WTC11 (cell line): Measurements from ENCODE around the gene UMOD. TPM values are rescaled to one million over a fixed set of nuclear protein-coding genes. Genes with fewer than 3 reads are reported as not detected.

Experiments
- ATAC-seq: fragments of 200-7000 bp; cut with Tn5 transposase; 2 replicates; pipeline ENCODE4 v1.10.0; 2021; ENCODE audit warnings: mild to moderate bottlenecking, moderate library complexity
- Bru-seq: library from RNA; stranded (reverse); fragments of 400-500 nt; gene quantifications from one replicate; lab custom pipeline; 2021; lab: Mats Ljungman, UMichigan
- CTCF ChIA-PET: fragments of 300-600 bp; sonication (Branson Sonifier 250); formaldehyde crosslinking; loops from one replicate; lab custom pipeline; 2021; ENCODE audit warnings: antibody characterized with exemption; lab: Charles Lee
- POLR2A ChIA-PET: fragments of 350-600 bp; sonication (Branson Sonifier 250); formaldehyde crosslinking; loops from one replicate; lab custom pipeline; 2021; ENCODE audit warnings: antibody characterized with exemption; lab: Charles Lee
- DNase-seq: peaks from one replicate; pipeline ENCODE4 v3.0.0; 2021; ENCODE audit warnings: low spot score
- H3K27ac Mint-ChIP-seq: 2 replicates; pipeline ENCODE4 v1.8.0; 2021; ENCODE audit warnings: mixed read lengths
- H3K27me3 Mint-ChIP-seq: 2 replicates; pipeline ENCODE4 v1.8.0; 2021; ENCODE audit warnings: low read depth, mild to moderate bottlenecking, moderate library complexity, mixed read lengths
- H3K36me3 Mint-ChIP-seq: 2 replicates; pipeline ENCODE4 v1.8.0; 2021; ENCODE audit warnings: mixed read lengths
- H3K4me1 Mint-ChIP-seq: 2 replicates; pipeline ENCODE4 v1.8.0; 2022; ENCODE audit warnings: mixed read lengths
- H3K4me3 Mint-ChIP-seq: 2 replicates; pipeline ENCODE4 v1.8.0; 2021; ENCODE audit warnings: mild to moderate bottlenecking, moderate library complexity, mixed read lengths
- H3K9me3 Mint-ChIP-seq: 2 replicates; pipeline ENCODE4 v1.8.0; 2021; ENCODE audit warnings: mixed read lengths
- AR ChIP-seq: fragments of 250-450 bp; sonication (Bioruptor Pico); IDR thresholded peaks from 2 replicates; pipeline ENCODE4 v1.9.0; 2021; ENCODE audit warnings: mild to moderate bottlenecking
- CTCF ChIP-seq: fragments of 200-600 bp; IDR thresholded peaks from 2 replicates; pipeline ENCODE4 v1.8.0; 2022; ENCODE audit warnings: antibody characterized with exemption
- E2F1 ChIP-seq: sonication (generic); formaldehyde crosslinking; IDR thresholded peaks from 2 replicates; pipeline ENCODE4 v1.8.0; 2022; ENCODE audit warnings: mild to moderate bottlenecking, missing genetic modification reagents
- E2F4 ChIP-seq: sonication (generic); formaldehyde crosslinking; IDR thresholded peaks from 2 replicates; pipeline ENCODE4 v1.8.1; 2022; ENCODE audit warnings: low read depth, mild to moderate bottlenecking, moderate library complexity, missing genetic modification reagents, borderline replicate concordance
- EMX1 ChIP-seq: fragments of 250-450 bp; sonication (Bioruptor Pico); IDR thresholded peaks from 2 replicates; pipeline ENCODE4 v1.8.0; 2021; ENCODE audit warnings: mild to moderate bottlenecking
- ERG ChIP-seq: fragments of 250-450 bp; sonication (Bioruptor Pico); IDR thresholded peaks from 2 replicates; pipeline ENCODE4 v1.8.0; 2021; ENCODE audit warnings: mild to moderate bottlenecking
- ETV6 ChIP-seq: sonication (generic); formaldehyde crosslinking; IDR thresholded peaks from 2 replicates; pipeline ENCODE4 v1.8.1; 2022; ENCODE audit warnings: mild to moderate bottlenecking, missing genetic modification reagents
- FOXJ3 ChIP-seq: sonication (generic); formaldehyde crosslinking; IDR thresholded peaks from 2 replicates; pipeline ENCODE4 v1.9.0; 2021; ENCODE audit warnings: missing genetic modification reagents, mild to moderate bottlenecking, borderline replicate concordance
- GTF2I ChIP-seq: fragments of 250-450 bp; sonication (Bioruptor Pico); conservative IDR thresholded peaks from 2 replicates; pipeline ENCODE4 v1.4.0; 2021; ENCODE audit warnings: mild to moderate bottlenecking
- HMGA2 ChIP-seq: fragments of 250-450 bp; sonication (Bioruptor Pico); IDR thresholded peaks from 2 replicates; pipeline ENCODE4 v1.4.0; 2021; ENCODE audit warnings: mild to moderate bottlenecking, moderate library complexity
- HMGXB4 ChIP-seq: sonication (generic); formaldehyde crosslinking; IDR thresholded peaks from 2 replicates; pipeline ENCODE4 v1.8.1; 2023; ENCODE audit warnings: mild to moderate bottlenecking, moderate library complexity, missing genetic modification reagents
- IRF1 ChIP-seq: sonication (generic); formaldehyde crosslinking; IDR thresholded peaks from 2 replicates; pipeline ENCODE4 v1.8.0; 2023; ENCODE audit warnings: missing genetic modification reagents
- MAX ChIP-seq: sonication (generic); formaldehyde crosslinking; IDR thresholded peaks from 2 replicates; pipeline ENCODE4 v1.8.0; 2022; ENCODE audit warnings: mild to moderate bottlenecking, missing genetic modification reagents
- MXD4 ChIP-seq: fragments of 250-450 bp; sonication (Bioruptor Pico); IDR thresholded peaks from 2 replicates; pipeline ENCODE4 v1.8.0; 2021; ENCODE audit warnings: mild to moderate bottlenecking, moderate library complexity, borderline replicate concordance
- NFATC4 ChIP-seq: fragments of 250-450 bp; sonication (Bioruptor Pico); IDR thresholded peaks from 2 replicates; pipeline ENCODE4 v1.9.0; 2021; ENCODE audit warnings: mild to moderate bottlenecking
- PREB ChIP-seq: sonication (generic); formaldehyde crosslinking; IDR thresholded peaks from 2 replicates; pipeline ENCODE4 v1.8.1; 2022; ENCODE audit warnings: mild to moderate bottlenecking, missing genetic modification reagents, moderate library complexity, borderline replicate concordance
- ZNF425 ChIP-seq: fragments of 250-450 bp; sonication (Bioruptor Pico); conservative IDR thresholded peaks from 2 replicates; pipeline ENCODE4 v1.9.0; 2021; ENCODE audit warnings: mild to moderate bottlenecking
- long read RNA-seq, 3 experiments: library from RNA in 1 of 3; library from capped mRNA in 1 of 3; library from polyadenylated mRNA in 1 of 3; unstranded in 2 of 3; stranded (forward) in 1 of 3; transcript quantifications; one replicate each; pipeline ENCODE4 v2.0.0, GENCODE V29; 2021
- total RNA-seq: library from RNA; stranded (reverse); gene quantifications from 3 replicates; pipeline ENCODE4 v1.2.3, GENCODE V29; 2021

UMOD gene
- not detected in 3 replicates for total RNA-seq
- not detected for Bru-seq, nascent RNA
- long read RNA-seq, experiment 1 = 0 reads
- long read RNA-seq, experiment 2 = 0 reads
- long read RNA-seq, experiment 3 = 0 reads

- Mint-ChIP-seq H3K27ac (peak within 1 kb of the TSS; percentile 2; the same call in 1 of the 2 replicates), H3K36me3 (peaks cover 5% of the 10 kb centered on the region), H3K4me1 (peaks cover 11% of the 10 kb centered on the region), H3K4me3 (no peak within 1 kb of the TSS), H3K27me3 (no peaks in the 10 kb centered on the region), H3K9me3 (peaks cover 17% of the 10 kb centered on the region)
- CTCF ChIA-PET = interaction anchor here (1.1 kb wide), 1 partner anchor 33 kb away, joined by 4 read pairs; no protein-coding TSS in a partner anchor
- POLR2A ChIA-PET = no interaction called here
- DNase-seq (no peak), ATAC-seq (no peak)
- TF ChIP-seq ZNF425 (CRISPR knock-in tag) (no peak), MAX (CRISPR knock-in tag) (no peak), IRF1 (CRISPR knock-in tag) (no peak), E2F1 (CRISPR knock-in tag) (no peak), E2F4 (CRISPR knock-in tag) (no peak), CTCF (no peak), FOXJ3 (no peak), GTF2I (no peak), ETV6 (CRISPR knock-in tag) (no peak), NFATC4 (CRISPR knock-in tag) (no peak), MXD4 (CRISPR knock-in tag) (no peak), EMX1 (CRISPR knock-in tag) (no peak), HMGXB4 (no peak), ERG (no peak), AR (CRISPR knock-in tag) (no peak), HMGA2 (CRISPR knock-in tag) (no peak), PREB (CRISPR knock-in tag) (no peak)
- TF ChIP-seq, all 79 proteins: peak for 0
Measured at GRCh38 chr16:20352615-20353014, at the start of gene UMOD. TSS of gene UMOD (minus strand) at chr16:20352715. CDS start at chr16:20350737, 1,978 bp downstream.
